GM12878 (cell line): ENCODE data around the gene BCORL1. TPM values are rescaled to one million over a fixed set of nuclear protein-coding genes. Genes with fewer than 3 reads are reported as not detected.

Source experiments
- ATF7 ChIP-seq: fragments of 450-650 bp; IDR thresholded peaks from 2 replicates; pipeline ENCODE4 v1.6.1; 2016; ENCODE audit warnings: low read depth, mild to moderate bottlenecking
- EED ChIP-seq: sonication (generic); IDR thresholded peaks from 2 replicates; pipeline ENCODE4 v1.6.1; 2016; ENCODE audit warnings: antibody characterized with exemption, low read depth
- EGR1 ChIP-seq, 2 experiments: IDR thresholded peaks; 1 replicate in 1 of 2; 2 replicates in 1 of 2; pipeline ENCODE4 v1.6.1; 2011 to 2012; ENCODE audit warnings: low read depth in 2 of 2, low read length in 2 of 2, borderline replicate concordance in 1 of 2, mild to moderate bottlenecking in 1 of 2, moderate library complexity in 1 of 2
- ETV6 ChIP-seq, 2 experiments: fragments of 450-650 bp in 1 of 2; IDR thresholded peaks in 1 of 2; conservative IDR thresholded peaks in 1 of 2; 2 replicates each; pipeline ENCODE4 v1.6.1; 2014; ENCODE audit warnings: antibody characterized with exemption in 1 of 2, borderline replicate concordance in 1 of 2, low read depth in 1 of 2, mild to moderate bottlenecking in 1 of 2, moderate library complexity in 1 of 2
- IRF4 ChIP-seq: IDR thresholded peaks from 2 replicates; pipeline ENCODE4 v1.6.1; 2011; ENCODE audit warnings: low read depth, low read length
- KAT2A ChIP-seq: conservative IDR thresholded peaks from 2 replicates; pipeline ENCODE4 v1.6.1; 2011; ENCODE audit warnings: low read depth, low read length; ENCODE audit not compliant: control insufficient read depth
- MEF2B ChIP-seq: fragments of 450-650 bp; IDR thresholded peaks from 2 replicates; pipeline ENCODE4 v1.6.1; 2018; ENCODE audit warnings: mild to moderate bottlenecking, moderate library complexity; ENCODE audit not compliant: partially characterized antibody, poor library complexity, severe bottlenecking
- NR2F1 ChIP-seq: fragments of 450-650 bp; conservative IDR thresholded peaks from 2 replicates; pipeline ENCODE4 v1.6.1; 2017; ENCODE audit warnings: mild to moderate bottlenecking
- PAX5 ChIP-seq: IDR thresholded peaks from 2 replicates; pipeline ENCODE4 v1.6.1; 2011; ENCODE audit warnings: low read depth, low read length, borderline replicate concordance
- RAD21 ChIP-seq: IDR thresholded peaks from 2 replicates; pipeline ENCODE4 v1.6.1; 2011; ENCODE audit warnings: mild to moderate bottlenecking, low read depth, low read length, moderate library complexity; ENCODE audit not compliant: insufficient read depth
- SMC3 ChIP-seq: IDR thresholded peaks from 2 replicates; pipeline ENCODE4 v1.6.1; 2011; ENCODE audit warnings: low read length, improper control_type of control experiment, borderline replicate concordance
- SPI1 ChIP-seq: IDR thresholded peaks from 2 replicates; pipeline ENCODE4 v1.6.1; 2011; ENCODE audit warnings: low read depth, mild to moderate bottlenecking, low read length, moderate library complexity, borderline replicate concordance; ENCODE audit not compliant: insufficient read depth
- TCF12 ChIP-seq: IDR thresholded peaks from 2 replicates; pipeline ENCODE4 v1.6.1; 2011; ENCODE audit warnings: low read depth, mild to moderate bottlenecking, low read length
- YY1 ChIP-seq: IDR thresholded peaks from 2 replicates; pipeline ENCODE4 v1.6.1; 2011; ENCODE audit warnings: low read depth, mild to moderate bottlenecking, low read length
- polyA plus RNA-seq, 11 experiments: library from polyadenylated mRNA; depleted of rRNA in 4 of 11; unstranded in 6 of 11; stranded (reverse) in 5 of 11; fragments of >200 nt; fragmentation: Nextera tagmentation in 4 of 11; fragmentation: Illumina TruSeq in 1 of 11; extraction: Ambion mirVana in 4 of 11; extraction: Trizol in 1 of 11; gene quantifications; 1 replicate in 1 of 11; 2 replicates in 10 of 11; pipeline versions ENCODE4 v1.2.1 to v1.2.3, GENCODE V29; 2011 to 2016; ENCODE audit warnings: inconsistent platforms in 2 of 11, missing spikeins in 2 of 11, low read depth in 1 of 11
- total RNA-seq, 4 experiments: library from RNA; depleted of rRNA in 3 of 4; stranded (reverse); fragments of >200 nt in 3 of 4; fragmentation: Illumina TruSeq in 1 of 4; extraction: Trizol in 1 of 4; gene quantifications; 2 replicates each; pipeline versions ENCODE4 v1.2.1 to v1.2.3, GENCODE V29; 2013 to 2021
- TF ChIP-seq, protein P1 (sequence below): fragments of 450-650 bp; formaldehyde crosslinking; IDR thresholded peaks from 2 replicates; pipeline ENCODE4 v1.4.0; 2020; ENCODE audit warnings: mild to moderate bottlenecking, moderate library complexity
- TF ChIP-seq, protein P2 (sequence below): fragments of 450-650 bp; IDR thresholded peaks from 2 replicates; pipeline ENCODE4 v1.6.1; 2016; ENCODE audit warnings: mild to moderate bottlenecking
- TF ChIP-seq, protein P3 (sequence below): IDR thresholded peaks from 2 replicates; pipeline ENCODE4 v1.6.1; 2011; ENCODE audit warnings: borderline replicate concordance, low read depth, mild to moderate bottlenecking, moderate library complexity, low read length; ENCODE audit not compliant: insufficient read depth, poor library complexity, severe bottlenecking
- TF ChIP-seq, protein P4 (sequence below): IDR thresholded peaks from 2 replicates; pipeline ENCODE4 v1.6.1; 2012; ENCODE audit warnings: low read depth, low read length, improper control_type of control experiment
- TF ChIP-seq, protein P5 (sequence below): IDR thresholded peaks from 2 replicates; pipeline ENCODE4 v1.6.1; 2011; ENCODE audit warnings: mild to moderate bottlenecking, low read depth, low read length, moderate library complexity; ENCODE audit not compliant: insufficient replicate concordance

The BCORL1 gene
- total and polyA plus RNA-seq, 10 of the 15 experiments (the other 5 are each of a cell fraction or from before 2014, with no cell fraction given): 0.16 to 7.2 (median 0.94) TPM

DNA sequence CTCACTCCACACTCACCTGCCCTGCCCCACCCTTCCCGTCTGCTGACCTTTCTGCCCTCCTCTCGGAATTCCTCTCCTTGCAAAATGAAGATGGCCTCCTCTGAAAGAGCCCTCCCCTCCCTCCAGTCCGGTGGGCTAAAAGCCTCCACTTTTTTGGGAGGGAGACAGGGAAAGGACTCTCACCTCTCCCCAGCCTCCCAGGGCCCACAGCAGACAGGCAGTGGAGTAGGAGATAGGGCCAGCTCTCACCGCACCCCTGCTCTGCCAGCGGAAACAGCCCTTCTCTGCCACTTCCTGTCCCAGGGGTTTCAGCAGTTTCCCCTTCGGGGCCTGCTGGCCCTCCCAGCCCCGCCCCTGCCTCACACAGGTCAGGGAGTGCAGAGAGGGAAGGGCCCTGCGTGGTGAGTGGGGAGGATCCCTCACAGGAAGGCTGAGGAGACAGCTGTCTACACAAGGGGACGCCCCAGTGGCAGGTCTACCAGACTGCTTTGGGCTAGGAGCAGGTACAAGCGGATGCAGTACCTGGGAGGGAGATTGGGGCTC, 109.6 kb downstream of the BCORL1 start (continued):
- TF ChIP-seq, protein P1, sequence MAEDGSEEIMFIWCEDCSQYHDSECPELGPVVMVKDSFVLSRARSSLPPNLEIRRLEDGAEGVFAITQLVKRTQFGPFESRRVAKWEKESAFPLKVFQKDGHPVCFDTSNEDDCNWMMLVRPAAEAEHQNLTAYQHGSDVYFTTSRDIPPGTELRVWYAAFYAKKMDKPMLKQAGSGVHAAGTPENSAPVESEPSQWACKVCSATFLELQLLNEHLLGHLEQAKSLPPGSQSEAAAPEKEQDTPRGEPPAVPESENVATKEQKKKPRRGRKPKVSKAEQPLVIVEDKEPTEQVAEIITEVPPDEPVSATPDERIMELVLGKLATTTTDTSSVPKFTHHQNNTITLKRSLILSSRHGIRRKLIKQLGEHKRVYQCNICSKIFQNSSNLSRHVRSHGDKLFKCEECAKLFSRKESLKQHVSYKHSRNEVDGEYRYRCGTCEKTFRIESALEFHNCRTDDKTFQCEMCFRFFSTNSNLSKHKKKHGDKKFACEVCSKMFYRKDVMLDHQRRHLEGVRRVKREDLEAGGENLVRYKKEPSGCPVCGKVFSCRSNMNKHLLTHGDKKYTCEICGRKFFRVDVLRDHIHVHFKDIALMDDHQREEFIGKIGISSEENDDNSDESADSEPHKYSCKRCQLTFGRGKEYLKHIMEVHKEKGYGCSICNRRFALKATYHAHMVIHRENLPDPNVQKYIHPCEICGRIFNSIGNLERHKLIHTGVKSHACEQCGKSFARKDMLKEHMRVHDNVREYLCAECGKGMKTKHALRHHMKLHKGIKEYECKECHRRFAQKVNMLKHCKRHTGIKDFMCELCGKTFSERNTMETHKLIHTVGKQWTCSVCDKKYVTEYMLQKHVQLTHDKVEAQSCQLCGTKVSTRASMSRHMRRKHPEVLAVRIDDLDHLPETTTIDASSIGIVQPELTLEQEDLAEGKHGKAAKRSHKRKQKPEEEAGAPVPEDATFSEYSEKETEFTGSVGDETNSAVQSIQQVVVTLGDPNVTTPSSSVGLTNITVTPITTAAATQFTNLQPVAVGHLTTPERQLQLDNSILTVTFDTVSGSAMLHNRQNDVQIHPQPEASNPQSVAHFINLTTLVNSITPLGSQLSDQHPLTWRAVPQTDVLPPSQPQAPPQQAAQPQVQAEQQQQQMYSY (CRISPR knock-in tag): no peak
- TF ChIP-seq, protein P2, sequence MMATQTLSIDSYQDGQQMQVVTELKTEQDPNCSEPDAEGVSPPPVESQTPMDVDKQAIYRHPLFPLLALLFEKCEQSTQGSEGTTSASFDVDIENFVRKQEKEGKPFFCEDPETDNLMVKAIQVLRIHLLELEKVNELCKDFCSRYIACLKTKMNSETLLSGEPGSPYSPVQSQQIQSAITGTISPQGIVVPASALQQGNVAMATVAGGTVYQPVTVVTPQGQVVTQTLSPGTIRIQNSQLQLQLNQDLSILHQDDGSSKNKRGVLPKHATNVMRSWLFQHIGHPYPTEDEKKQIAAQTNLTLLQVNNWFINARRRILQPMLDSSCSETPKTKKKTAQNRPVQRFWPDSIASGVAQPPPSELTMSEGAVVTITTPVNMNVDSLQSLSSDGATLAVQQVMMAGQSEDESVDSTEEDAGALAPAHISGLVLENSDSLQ: peak; percentile 39; the same call in 1 of the 2 replicates
- TF ChIP-seq ATF7 (0 out of 2 replicates have a peak, but pooled peaks have one; percentile 11), KAT2A (no peak), ETV6 (conservative IDR thresholded peaks at IDR 0.05 in 1 of 2, IDR thresholded peaks at IDR 0.05 in 1 of 2; ENCODE audit: borderline replicate concordance in 1 of 2, low read depth in 1 of 2) (peak in 1 of 2 experiments; percentile 72; a peak in 2 of 4 replicates), SMC3 (peak; percentile 36; the same call in 1 of the 2 replicates), SPI1 (peak; percentile 23; the same call in 1 of the 2 replicates), NR2F1 (peak; percentile 79), PAX5 (no peak), EGR1 (IDR thresholded peaks at IDR 0.05; ENCODE audit: borderline replicate concordance in 1 of 2, low read depth in 2 of 2, low read length in 2 of 2) (peak in 1 of 2 experiments; percentile 22; a peak in 1 of 3 replicates), YY1 (0 out of 2 replicates have a peak, but pooled peaks have one; percentile 11), MEF2B (peak; percentile 86), IRF4 (0 out of 2 replicates have a peak, but pooled peaks have one; percentile 7), EED (peak; percentile 60), RAD21 (peak; percentile 36; the same call in 1 of the 2 replicates), TCF12 (peak; percentile 63; the same call in 1 of the 2 replicates)
- TF ChIP-seq, protein P3, sequence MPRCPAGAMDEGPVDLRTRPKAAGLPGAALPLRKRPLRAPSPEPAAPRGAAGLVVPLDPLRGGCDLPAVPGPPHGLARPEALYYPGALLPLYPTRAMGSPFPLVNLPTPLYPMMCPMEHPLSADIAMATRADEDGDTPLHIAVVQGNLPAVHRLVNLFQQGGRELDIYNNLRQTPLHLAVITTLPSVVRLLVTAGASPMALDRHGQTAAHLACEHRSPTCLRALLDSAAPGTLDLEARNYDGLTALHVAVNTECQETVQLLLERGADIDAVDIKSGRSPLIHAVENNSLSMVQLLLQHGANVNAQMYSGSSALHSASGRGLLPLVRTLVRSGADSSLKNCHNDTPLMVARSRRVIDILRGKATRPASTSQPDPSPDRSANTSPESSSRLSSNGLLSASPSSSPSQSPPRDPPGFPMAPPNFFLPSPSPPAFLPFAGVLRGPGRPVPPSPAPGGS: peak; percentile 48
- TF ChIP-seq, protein P4, sequence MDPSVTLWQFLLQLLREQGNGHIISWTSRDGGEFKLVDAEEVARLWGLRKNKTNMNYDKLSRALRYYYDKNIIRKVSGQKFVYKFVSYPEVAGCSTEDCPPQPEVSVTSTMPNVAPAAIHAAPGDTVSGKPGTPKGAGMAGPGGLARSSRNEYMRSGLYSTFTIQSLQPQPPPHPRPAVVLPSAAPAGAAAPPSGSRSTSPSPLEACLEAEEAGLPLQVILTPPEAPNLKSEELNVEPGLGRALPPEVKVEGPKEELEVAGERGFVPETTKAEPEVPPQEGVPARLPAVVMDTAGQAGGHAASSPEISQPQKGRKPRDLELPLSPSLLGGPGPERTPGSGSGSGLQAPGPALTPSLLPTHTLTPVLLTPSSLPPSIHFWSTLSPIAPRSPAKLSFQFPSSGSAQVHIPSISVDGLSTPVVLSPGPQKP: 0 out of 2 replicates have a peak, but pooled peaks have one; percentile 32
- TF ChIP-seq, protein P5, sequence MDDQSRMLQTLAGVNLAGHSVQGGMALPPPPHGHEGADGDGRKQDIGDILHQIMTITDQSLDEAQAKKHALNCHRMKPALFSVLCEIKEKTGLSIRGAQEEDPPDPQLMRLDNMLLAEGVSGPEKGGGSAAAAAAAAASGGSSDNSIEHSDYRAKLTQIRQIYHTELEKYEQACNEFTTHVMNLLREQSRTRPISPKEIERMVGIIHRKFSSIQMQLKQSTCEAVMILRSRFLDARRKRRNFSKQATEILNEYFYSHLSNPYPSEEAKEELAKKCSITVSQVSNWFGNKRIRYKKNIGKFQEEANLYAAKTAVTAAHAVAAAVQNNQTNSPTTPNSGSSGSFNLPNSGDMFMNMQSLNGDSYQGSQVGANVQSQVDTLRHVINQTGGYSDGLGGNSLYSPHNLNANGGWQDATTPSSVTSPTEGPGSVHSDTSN: no peak
